Measurements from ENCODE around the gene ZFAND3. TPM values are rescaled to one million over a fixed set of nuclear protein-coding genes. Genes with fewer than 3 reads are reported as not detected.

Gene ZFAND3
- total and polyA plus RNA-seq, 2 donors (not counting 1 experiment from before 2014, with no cell fraction given), result 13.5 to 58.3 TPM

DNA sequence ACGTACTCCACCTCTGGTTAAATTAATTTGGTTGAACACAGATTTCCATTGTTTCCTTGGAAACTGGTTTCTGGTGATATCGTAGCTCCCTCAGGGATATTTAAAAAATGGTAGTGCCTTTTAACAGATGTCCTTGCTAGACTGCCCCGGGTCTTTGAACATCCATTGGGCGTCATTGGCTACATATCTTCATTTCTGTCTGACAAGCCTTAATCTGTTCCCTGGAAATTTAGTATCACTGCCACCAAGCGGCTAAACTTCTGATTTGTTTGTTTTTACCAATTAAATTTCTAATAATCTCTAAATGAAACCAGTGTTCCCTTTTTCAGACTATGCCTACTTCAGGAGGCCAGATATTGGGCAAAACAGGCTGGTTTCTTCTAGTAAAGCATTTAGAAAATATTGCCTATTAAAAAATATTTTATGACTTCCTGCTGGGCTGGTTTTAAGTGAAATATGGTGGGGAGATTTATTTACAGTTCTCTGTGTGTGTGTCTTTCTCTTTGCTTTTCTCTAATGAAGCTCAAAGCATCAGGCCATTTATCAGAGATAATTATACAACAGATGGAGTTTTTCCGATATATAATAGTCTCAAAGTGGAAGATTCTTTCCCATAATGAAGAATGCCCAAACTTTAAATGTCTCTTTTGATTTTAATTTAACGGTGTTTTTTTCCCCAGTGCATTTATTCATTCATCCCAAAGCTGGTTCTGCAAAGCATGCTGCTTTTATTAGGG is 249.5 kb downstream of the ZFAND3 start:
- H3K4me3 Mint-ChIP-seq, result no peak overlapping the region
- peaks cover 0 to 5% of the 10 kb centered on the region in 2 experiments for H3K36me3 ChIP-seq (replicated peaks in 1 of 2; ENCODE audit: control extremely low read depth in 1 of 2, control insufficient read depth in 1 of 2, extremely low read depth in 1 of 2, insufficient read depth in 2 of 2, low read length in 1 of 2)
- no peaks in the 10 kb centered on the region for H4K20me1 ChIP-seq (ENCODE audit: control insufficient read depth, insufficient read depth, low read length, poor library complexity, severe bottlenecking)
- ChIA-PET POLR2A (no interaction called here), CTCF (interaction anchor here (1.0 kb wide), 1 partner anchor 501 kb away, joined by 3 read pairs; no protein-coding TSS in a partner anchor)
- no peak overlapping the region for H3K9ac ChIP-seq (ENCODE audit: low read length)
- DNase-seq (no peak), ATAC-seq (ENCODE audit: low read depth) (no peak)
- TF ChIP-seq, protein P1, sequence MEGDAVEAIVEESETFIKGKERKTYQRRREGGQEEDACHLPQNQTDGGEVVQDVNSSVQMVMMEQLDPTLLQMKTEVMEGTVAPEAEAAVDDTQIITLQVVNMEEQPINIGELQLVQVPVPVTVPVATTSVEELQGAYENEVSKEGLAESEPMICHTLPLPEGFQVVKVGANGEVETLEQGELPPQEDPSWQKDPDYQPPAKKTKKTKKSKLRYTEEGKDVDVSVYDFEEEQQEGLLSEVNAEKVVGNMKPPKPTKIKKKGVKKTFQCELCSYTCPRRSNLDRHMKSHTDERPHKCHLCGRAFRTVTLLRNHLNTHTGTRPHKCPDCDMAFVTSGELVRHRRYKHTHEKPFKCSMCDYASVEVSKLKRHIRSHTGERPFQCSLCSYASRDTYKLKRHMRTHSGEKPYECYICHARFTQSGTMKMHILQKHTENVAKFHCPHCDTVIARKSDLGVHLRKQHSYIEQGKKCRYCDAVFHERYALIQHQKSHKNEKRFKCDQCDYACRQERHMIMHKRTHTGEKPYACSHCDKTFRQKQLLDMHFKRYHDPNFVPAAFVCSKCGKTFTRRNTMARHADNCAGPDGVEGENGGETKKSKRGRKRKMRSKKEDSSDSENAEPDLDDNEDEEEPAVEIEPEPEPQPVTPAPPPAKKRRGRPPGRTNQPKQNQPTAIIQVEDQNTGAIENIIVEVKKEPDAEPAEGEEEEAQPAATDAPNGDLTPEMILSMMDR (IDR thresholded peaks at IDR 0.05), result no peak
- TF ChIP-seq EZH2 (IDR thresholded peaks at IDR 0.05; ENCODE audit: borderline replicate concordance, insufficient read depth, low read depth, low read length, poor library complexity, severe bottlenecking), result no peak
- no peaks in the 10 kb centered on the region for H3K27me3 Mint-ChIP-seq
- 100% methylated on average over 3 of the region's 7 CpGs for WGBS (ENCODE audit: insufficient coverage)
- H3K79me2 ChIP-seq (ENCODE audit: control insufficient read depth, insufficient read depth, low read length), result peaks cover 11% of the 10 kb centered on the region
- H2AFZ ChIP-seq (ENCODE audit: insufficient read depth, low read depth, low read length, poor library complexity, severe bottlenecking), result no peak overlapping the region
- H3K9me3 ChIP-seq (ENCODE audit: control extremely low read depth in 1 of 3, control insufficient read depth in 2 of 3, insufficient read depth in 1 of 3, low read length in 2 of 3), result no peaks in the 10 kb centered on the region
- H3K4me1 Mint-ChIP-seq, result peaks cover 49% of the 10 kb centered on the region
- H3K4me1 ChIP-seq (ENCODE audit: control insufficient read depth in 2 of 2, insufficient read depth in 2 of 2, low read length in 2 of 2), result peaks cover 10 to 12% of the 10 kb centered on the region in 2 donors
- H3K27me3 ChIP-seq (replicated peaks in 1 of 4; ENCODE audit: control extremely low read depth in 1 of 4, control insufficient read depth in 3 of 4, insufficient read depth in 4 of 4, low read length in 3 of 4), result no peaks in the 10 kb centered on the region
- no peak overlapping the region for H3K4me3 ChIP-seq (ENCODE audit: control extremely low read depth in 1 of 5, extremely low read depth in 1 of 5, insufficient read depth in 1 of 5, low read depth in 2 of 5, low read length in 4 of 5)
- no peak overlapping the region for H3K27ac ChIP-seq (ENCODE audit: low read length in 2 of 2)
- intact Hi-C loops (cut with micrococcal nuclease), result no loop called here
- H3K9me3 Mint-ChIP-seq (ENCODE audit: insufficient read depth), result no peaks in the 10 kb centered on the region
- no peak overlapping the region for H3K27ac Mint-ChIP-seq
- no peak overlapping the region for H3K4me2 ChIP-seq (replicated peaks; ENCODE audit: low read depth, low read length, poor library complexity, severe bottlenecking)

DNA sequence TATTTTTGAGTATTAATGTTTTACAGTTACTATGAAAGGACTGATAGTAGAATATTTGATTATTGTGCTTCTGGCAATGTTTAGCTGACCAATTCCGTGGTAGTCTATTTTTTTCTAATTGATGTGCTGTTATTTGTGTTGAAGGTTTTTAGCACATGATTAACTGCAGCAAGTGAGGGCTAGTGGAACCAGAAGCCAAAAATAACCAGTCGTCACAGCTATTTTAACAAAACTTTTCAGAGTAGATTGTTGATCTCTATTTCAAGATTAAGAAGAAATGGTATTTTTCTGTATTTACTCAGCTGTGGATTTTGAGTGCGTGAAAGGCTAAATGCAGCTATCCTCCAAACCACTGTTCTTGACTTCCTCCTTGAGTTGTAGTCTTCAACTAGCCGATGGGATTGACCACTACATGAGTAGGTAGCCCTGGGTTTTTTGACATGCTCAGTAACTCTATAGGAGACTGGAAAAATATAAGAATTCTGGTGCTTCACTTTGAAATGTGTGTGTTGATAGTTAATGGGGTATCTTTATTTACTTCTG is 258.0 kb downstream of the ZFAND3 start:
- DNase-seq, result no peak
- Mint-ChIP-seq H3K4me3 (no peak overlapping the region), H3K27ac (no peak overlapping the region), H3K27me3 (no peaks in the 10 kb centered on the region), H3K4me1 (peaks cover 20% of the 10 kb centered on the region), H3K9me3 (ENCODE audit: insufficient read depth) (no peaks in the 10 kb centered on the region)
- Histone ChIP-seq H3K79me2 (ENCODE audit: control insufficient read depth, insufficient read depth, low read length) (peaks cover 17% of the 10 kb centered on the region), H3K4me2 (replicated peaks; ENCODE audit: low read depth, low read length, poor library complexity, severe bottlenecking) (no peak overlapping the region), H3K9me3 (ENCODE audit: control extremely low read depth in 1 of 3, control insufficient read depth in 2 of 3, insufficient read depth in 1 of 3, low read length in 2 of 3) (no peaks in the 10 kb centered on the region), H2AFZ (ENCODE audit: insufficient read depth, low read depth, low read length, poor library complexity, severe bottlenecking) (no peak overlapping the region), H3K9ac (ENCODE audit: low read length) (no peak overlapping the region), H3K27me3 (replicated peaks in 1 of 4; ENCODE audit: control extremely low read depth in 1 of 4, control insufficient read depth in 3 of 4, insufficient read depth in 4 of 4, low read length in 3 of 4) (no peaks in the 10 kb centered on the region), H3K36me3 (replicated peaks in 1 of 2; ENCODE audit: control extremely low read depth in 1 of 2, control insufficient read depth in 1 of 2, extremely low read depth in 1 of 2, insufficient read depth in 2 of 2, low read length in 1 of 2) (peaks cover 7 to 11% of the 10 kb centered on the region in 2 experiments), H4K20me1 (ENCODE audit: control insufficient read depth, insufficient read depth, low read length, poor library complexity, severe bottlenecking) (peaks cover 5% of the 10 kb centered on the region), H3K4me3 (ENCODE audit: control extremely low read depth in 1 of 5, extremely low read depth in 1 of 5, insufficient read depth in 1 of 5, low read depth in 2 of 5, low read length in 4 of 5) (no peak overlapping the region), H3K4me1 (ENCODE audit: control insufficient read depth in 2 of 2, insufficient read depth in 2 of 2, low read length in 2 of 2) (peaks cover 0 to 6% of the 10 kb centered on the region in 2 donors), H3K27ac (ENCODE audit: low read length in 2 of 2) (no peak overlapping the region)
- ATAC-seq (ENCODE audit: low read depth), result no peak
- no peak for TF ChIP-seq EZH2 (IDR thresholded peaks at IDR 0.05; ENCODE audit: borderline replicate concordance, insufficient read depth, low read depth, low read length, poor library complexity, severe bottlenecking)
- TF ChIP-seq, protein P1 (IDR thresholded peaks at IDR 0.05), result no peak
- 56% methylated on average over 2 of the region's 4 CpGs for WGBS (ENCODE audit: insufficient coverage)
- CTCF ChIA-PET, result no interaction called here
- POLR2A ChIA-PET, result no interaction called here
- intact Hi-C loops (cut with micrococcal nuclease), result no loop called here
